Liver (tissue), 9 donors: Measurements from ENCODE around the gene NRDC. TPM values are rescaled to one million over a fixed set of nuclear protein-coding genes. Genes with fewer than 3 reads are reported as not detected.

Source experiments
- DNase-seq: peaks from one replicate; pipeline ENCODE4 v3.0.0-alpha.2; 2017; ENCODE audit warnings: low spot score
- H3K27ac ChIP-seq, 2 donors: one replicate each; pipeline ENCODE4 v1.7.0; 2013; ENCODE audit warnings: inconsistent platforms in 2 of 2, low read length in 2 of 2, control low read depth in 1 of 2, low read depth in 1 of 2, mild to moderate bottlenecking in 1 of 2
- H3K27me3 ChIP-seq, 4 donors: one replicate each; pipeline versions ENCODE4 v1.6.1 to v1.7.0; 2013; ENCODE audit warnings: low read length in 3 of 4, inconsistent platforms in 1 of 4, mild to moderate bottlenecking in 1 of 4, moderate library complexity in 1 of 4; ENCODE audit not compliant: control insufficient read depth in 4 of 4, insufficient read depth in 4 of 4
- H3K36me3 ChIP-seq, 4 donors: one replicate each; pipeline versions ENCODE4 v1.6.1 to v1.7.0; 2013; ENCODE audit warnings: low read length in 3 of 4, mild to moderate bottlenecking in 3 of 4, low read depth in 1 of 4, moderate library complexity in 1 of 4; ENCODE audit not compliant: control insufficient read depth in 4 of 4, insufficient read depth in 3 of 4
- H3K4me1 ChIP-seq, 4 donors: one replicate each; pipeline versions ENCODE4 v1.6.1 to v1.7.0; 2013; ENCODE audit warnings: low read length in 3 of 4, mild to moderate bottlenecking in 3 of 4, moderate library complexity in 1 of 4; ENCODE audit not compliant: control insufficient read depth in 4 of 4, insufficient read depth in 4 of 4
- H3K4me3 ChIP-seq, 3 donors: one replicate each; pipeline versions ENCODE4 v1.6.1 to v1.7.0; 2013; ENCODE audit warnings: low read length in 3 of 3, control low read depth in 1 of 3, low read depth in 1 of 3, mild to moderate bottlenecking in 1 of 3
- H3K9ac ChIP-seq, 2 donors: one replicate each; pipeline ENCODE4 v1.7.0; 2013; ENCODE audit warnings: low read length in 2 of 2, mild to moderate bottlenecking in 2 of 2, moderate library complexity in 2 of 2, control low read depth in 1 of 2, low read depth in 1 of 2
- H3K9me3 ChIP-seq, 4 donors: one replicate each; pipeline versions ENCODE4 v1.6.1 to v1.7.0; 2013; ENCODE audit warnings: low read length in 3 of 4; ENCODE audit not compliant: control insufficient read depth in 4 of 4
- EGR1 ChIP-seq, 2 donors: IDR thresholded peaks; 2 replicates each; pipeline ENCODE4 v1.6.1; 2016 to 2018; ENCODE audit warnings: antibody characterized with exemption in 2 of 2, low read depth in 2 of 2
- FOXA1 ChIP-seq: IDR thresholded peaks from 2 replicates; pipeline ENCODE4 v1.6.1; 2016; ENCODE audit warnings: antibody characterized with exemption
- FOXA2 ChIP-seq: IDR thresholded peaks from 2 replicates; pipeline ENCODE4 v1.6.1; 2016; ENCODE audit warnings: antibody characterized with exemption
- GABPA ChIP-seq, 2 donors: IDR thresholded peaks in 1 of 2; conservative IDR thresholded peaks in 1 of 2; 2 replicates each; pipeline ENCODE4 v1.6.1; 2016; ENCODE audit warnings: antibody characterized with exemption in 2 of 2, mild to moderate bottlenecking in 1 of 2, moderate library complexity in 1 of 2
- HNF4G ChIP-seq: IDR thresholded peaks from 2 replicates; pipeline ENCODE4 v1.6.1; 2016; ENCODE audit warnings: antibody characterized with exemption
- JUND ChIP-seq, 2 donors: IDR thresholded peaks; 2 replicates each; pipeline ENCODE4 v1.6.1; 2016; ENCODE audit warnings: antibody characterized with exemption in 2 of 2
- MAX ChIP-seq: IDR thresholded peaks from 2 replicates; pipeline ENCODE4 v1.6.1; 2016; ENCODE audit warnings: antibody characterized with exemption
- RAD21 ChIP-seq, 2 donors: IDR thresholded peaks; 2 replicates each; pipeline ENCODE4 v1.6.1; 2016; ENCODE audit warnings: antibody characterized with exemption in 2 of 2, mild to moderate bottlenecking in 2 of 2
- RXRA ChIP-seq, 2 donors: IDR thresholded peaks; 2 replicates each; pipeline ENCODE4 v1.6.1; 2017 to 2018; ENCODE audit warnings: antibody characterized with exemption in 2 of 2, mild to moderate bottlenecking in 1 of 2
- SP1 ChIP-seq: IDR thresholded peaks from 2 replicates; pipeline ENCODE4 v1.6.1; 2018; ENCODE audit warnings: antibody characterized with exemption, mild to moderate bottlenecking
- YY1 ChIP-seq: IDR thresholded peaks from 2 replicates; pipeline ENCODE4 v1.6.1; 2016; ENCODE audit warnings: antibody characterized with exemption, mild to moderate bottlenecking
- WGBS: extraction: QIAGEN DNeasy Blood & Tissue Kit; methylation state at CpG from one replicate; pipeline ENCODE4 v1.1.7; 2013; 5-methylcytosine and 5-hydroxymethylcytosine counted together
- polyA plus RNA-seq, 2 donors: library from polyadenylated mRNA; stranded (reverse) in 1 of 2; unstranded in 1 of 2; fragments of 200-250 nt in 1 of 2; fragments of >200 nt in 1 of 2; fragmentation: Nextera tagmentation in 1 of 2; extraction: Ambion mirVana in 1 of 2; gene quantifications; one replicate each; pipeline versions ENCODE4 v1.2.1 to v1.2.3, GENCODE V29; 2013 to 2015
- total RNA-seq, 2 donors: library from RNA; depleted of rRNA; stranded (reverse); fragments of >200 nt; gene quantifications; one replicate each; pipeline ENCODE4 v1.2.3, GENCODE V29; 2014
- TF ChIP-seq, protein P1 (sequence below): IDR thresholded peaks from 2 replicates; pipeline ENCODE4 v1.6.1; 2016; ENCODE audit warnings: antibody characterized with exemption, mild to moderate bottlenecking
- TF ChIP-seq, protein P2 (sequence below): IDR thresholded peaks from 2 replicates; pipeline ENCODE4 v1.6.1; 2016; ENCODE audit warnings: antibody characterized with exemption
- TF ChIP-seq, protein P3 (sequence below): IDR thresholded peaks from 2 replicates; pipeline ENCODE4 v1.6.1; 2016; ENCODE audit warnings: antibody characterized with exemption
- donor health status: healthy.
- donor health status: healthy.
- donor health status: healthy.
- donor health status: healthy.
- donor health status: healthy.

The NRDC gene
- total and polyA plus RNA-seq, 4 donors, result 42.8 to 88.7 (median 72.1) TPM

DNA sequence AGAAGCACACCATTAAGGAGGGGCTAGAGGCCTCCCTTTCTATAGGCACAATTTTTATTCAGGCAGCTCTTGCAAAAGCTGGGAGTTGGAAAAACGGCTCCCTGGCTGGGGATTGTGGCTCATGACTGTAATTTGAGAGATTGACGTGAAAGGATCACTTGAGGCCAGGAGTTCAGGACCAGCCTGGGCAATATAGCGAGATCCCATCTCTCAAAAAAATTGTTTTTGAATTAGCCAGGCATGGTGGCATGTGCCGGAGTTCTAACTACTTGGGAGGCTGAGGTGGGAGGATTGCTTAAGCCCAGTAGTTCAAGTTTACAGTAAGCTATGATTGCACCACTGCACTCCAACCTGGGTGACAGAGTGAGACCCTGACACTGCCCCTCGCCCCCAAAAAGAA is 23.9 kb upstream of the NRDC start:
- Histone ChIP-seq H3K27ac (no peak overlapping the region), H3K27me3 (peaks cover 0 to 6% (median 0%) of the 10 kb centered on the region in 4 donors), H3K9me3 (no peaks in the 10 kb centered on the region), H3K9ac (no peak overlapping the region), H3K36me3 (no peaks in the 10 kb centered on the region), H3K4me1 (no peaks in the 10 kb centered on the region), H3K4me3 (no peak overlapping the region)
- TF ChIP-seq, protein P1, sequence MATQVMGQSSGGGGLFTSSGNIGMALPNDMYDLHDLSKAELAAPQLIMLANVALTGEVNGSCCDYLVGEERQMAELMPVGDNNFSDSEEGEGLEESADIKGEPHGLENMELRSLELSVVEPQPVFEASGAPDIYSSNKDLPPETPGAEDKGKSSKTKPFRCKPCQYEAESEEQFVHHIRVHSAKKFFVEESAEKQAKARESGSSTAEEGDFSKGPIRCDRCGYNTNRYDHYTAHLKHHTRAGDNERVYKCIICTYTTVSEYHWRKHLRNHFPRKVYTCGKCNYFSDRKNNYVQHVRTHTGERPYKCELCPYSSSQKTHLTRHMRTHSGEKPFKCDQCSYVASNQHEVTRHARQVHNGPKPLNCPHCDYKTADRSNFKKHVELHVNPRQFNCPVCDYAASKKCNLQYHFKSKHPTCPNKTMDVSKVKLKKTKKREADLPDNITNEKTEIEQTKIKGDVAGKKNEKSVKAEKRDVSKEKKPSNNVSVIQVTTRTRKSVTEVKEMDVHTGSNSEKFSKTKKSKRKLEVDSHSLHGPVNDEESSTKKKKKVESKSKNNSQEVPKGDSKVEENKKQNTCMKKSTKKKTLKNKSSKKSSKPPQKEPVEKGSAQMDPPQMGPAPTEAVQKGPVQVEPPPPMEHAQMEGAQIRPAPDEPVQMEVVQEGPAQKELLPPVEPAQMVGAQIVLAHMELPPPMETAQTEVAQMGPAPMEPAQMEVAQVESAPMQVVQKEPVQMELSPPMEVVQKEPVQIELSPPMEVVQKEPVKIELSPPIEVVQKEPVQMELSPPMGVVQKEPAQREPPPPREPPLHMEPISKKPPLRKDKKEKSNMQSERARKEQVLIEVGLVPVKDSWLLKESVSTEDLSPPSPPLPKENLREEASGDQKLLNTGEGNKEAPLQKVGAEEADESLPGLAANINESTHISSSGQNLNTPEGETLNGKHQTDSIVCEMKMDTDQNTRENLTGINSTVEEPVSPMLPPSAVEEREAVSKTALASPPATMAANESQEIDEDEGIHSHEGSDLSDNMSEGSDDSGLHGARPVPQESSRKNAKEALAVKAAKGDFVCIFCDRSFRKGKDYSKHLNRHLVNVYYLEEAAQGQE, result no peak
- TF ChIP-seq MAX (no peak), RXRA (IDR thresholded peaks at IDR 0.05) (no peak), JUND (IDR thresholded peaks at IDR 0.05) (no peak), HNF4G (no peak), FOXA1 (no peak), EGR1 (IDR thresholded peaks at IDR 0.05; ENCODE audit: low read depth in 2 of 2) (no peak), FOXA2 (no peak), SP1 (no peak), YY1 (no peak), RAD21 (IDR thresholded peaks at IDR 0.05) (no peak), GABPA (IDR thresholded peaks at IDR 0.05 in 1 of 2, conservative IDR thresholded peaks at IDR 0.05 in 1 of 2) (no peak)
- TF ChIP-seq, protein P2, sequence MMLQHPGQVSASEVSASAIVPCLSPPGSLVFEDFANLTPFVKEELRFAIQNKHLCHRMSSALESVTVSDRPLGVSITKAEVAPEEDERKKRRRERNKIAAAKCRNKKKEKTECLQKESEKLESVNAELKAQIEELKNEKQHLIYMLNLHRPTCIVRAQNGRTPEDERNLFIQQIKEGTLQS, result no peak
- TF ChIP-seq, protein P3, sequence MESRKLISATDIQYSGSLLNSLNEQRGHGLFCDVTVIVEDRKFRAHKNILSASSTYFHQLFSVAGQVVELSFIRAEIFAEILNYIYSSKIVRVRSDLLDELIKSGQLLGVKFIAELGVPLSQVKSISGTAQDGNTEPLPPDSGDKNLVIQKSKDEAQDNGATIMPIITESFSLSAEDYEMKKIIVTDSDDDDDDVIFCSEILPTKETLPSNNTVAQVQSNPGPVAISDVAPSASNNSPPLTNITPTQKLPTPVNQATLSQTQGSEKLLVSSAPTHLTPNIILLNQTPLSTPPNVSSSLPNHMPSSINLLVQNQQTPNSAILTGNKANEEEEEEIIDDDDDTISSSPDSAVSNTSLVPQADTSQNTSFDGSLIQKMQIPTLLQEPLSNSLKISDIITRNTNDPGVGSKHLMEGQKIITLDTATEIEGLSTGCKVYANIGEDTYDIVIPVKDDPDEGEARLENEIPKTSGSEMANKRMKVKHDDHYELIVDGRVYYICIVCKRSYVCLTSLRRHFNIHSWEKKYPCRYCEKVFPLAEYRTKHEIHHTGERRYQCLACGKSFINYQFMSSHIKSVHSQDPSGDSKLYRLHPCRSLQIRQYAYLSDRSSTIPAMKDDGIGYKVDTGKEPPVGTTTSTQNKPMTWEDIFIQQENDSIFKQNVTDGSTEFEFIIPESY, result no peak
- no peak for DNase-seq
- WGBS, result 82% methylated on average over 5 of the region's 5 CpGs

GRCh38 chr1:51901151-51901550 is 22.6 kb upstream of the NRDC start:
- Histone ChIP-seq H3K9me3 (no peaks in the 10 kb centered on the region), H3K27me3 (peaks cover 0 to 3% (median 1%) of the 10 kb centered on the region in 4 donors), H3K4me1 (no peaks in the 10 kb centered on the region), H3K36me3 (no peaks in the 10 kb centered on the region), H3K4me3 (no peak overlapping the region), H3K27ac (no peak overlapping the region), H3K9ac (no peak overlapping the region)
- no peak for DNase-seq
- TF ChIP-seq EGR1 (IDR thresholded peaks at IDR 0.05; ENCODE audit: low read depth in 2 of 2) (no peak), MAX (no peak), GABPA (IDR thresholded peaks at IDR 0.05 in 1 of 2, conservative IDR thresholded peaks at IDR 0.05 in 1 of 2) (no peak)
- TF ChIP-seq, protein P2, result no peak
- 96% methylated on average over 4 of the region's 4 CpGs for WGBS
